Ascending aorta (tissue), 2 donors: ENCODE data around the gene KCNF1. TPM values are rescaled to one million over a fixed set of nuclear protein-coding genes. Genes with fewer than 3 reads are reported as not detected.

Experiments
- DNase-seq, 2 donors: peaks; one replicate each; pipeline ENCODE4 v3.0.0-alpha.2; 2019; ENCODE audit warnings: low spot score in 2 of 2
- H3K27ac ChIP-seq, 2 donors: fragments of 200-600 bp; sonication (generic); one replicate each; pipeline ENCODE4 v1.5.1; 2016 to 2017; ENCODE audit warnings: mild to moderate bottlenecking in 1 of 2
- H3K27me3 ChIP-seq: fragments of 200-600 bp; sonication (generic); one replicate; pipeline ENCODE4 v1.5.1; 2017
- H3K36me3 ChIP-seq, 2 donors: fragments of 200-600 bp; sonication (generic); one replicate each; pipeline ENCODE4 v1.5.1; 2016
- H3K4me1 ChIP-seq, 2 donors: fragments of 200-600 bp; sonication (generic); one replicate each; pipeline ENCODE4 v1.5.1; 2016 to 2017; ENCODE audit warnings: mild to moderate bottlenecking in 1 of 2
- H3K4me3 ChIP-seq, 2 donors: fragments of 200-600 bp; sonication (generic); one replicate each; pipeline ENCODE4 v1.5.1; 2016 to 2017; ENCODE audit warnings: mild to moderate bottlenecking in 1 of 2
- H3K9me3 ChIP-seq, 2 donors: fragments of 200-600 bp; sonication (generic); one replicate each; pipeline ENCODE4 v1.5.1; 2016
- intact Hi-C: fragments of 100-400 bp; cut with DNase I; formaldehyde crosslinking; loops from one replicate; pipeline ENCODE4 v1.15.1; 2023
- total RNA-seq: library from RNA; depleted of rRNA; stranded (reverse); fragments of >200 nt; gene quantifications from one replicate; pipeline ENCODE4 v1.1.0, GENCODE V29; 2016
- TF ChIP-seq, protein P1 (sequence below), 3 experiments: fragments of 200-600 bp in 2 of 3; fragments of 450-650 bp in 1 of 3; sonication (generic) in 2 of 3; IDR thresholded peaks; one replicate each; pipeline ENCODE4 v1.5.1; 2016 to 2019; ENCODE audit warnings: antibody characterized with exemption in 3 of 3, mild to moderate bottlenecking in 1 of 3, moderate library complexity in 1 of 3

The KCNF1 gene
- total RNA-seq, 1 donor from 2014 or later, result not detected

DNA sequence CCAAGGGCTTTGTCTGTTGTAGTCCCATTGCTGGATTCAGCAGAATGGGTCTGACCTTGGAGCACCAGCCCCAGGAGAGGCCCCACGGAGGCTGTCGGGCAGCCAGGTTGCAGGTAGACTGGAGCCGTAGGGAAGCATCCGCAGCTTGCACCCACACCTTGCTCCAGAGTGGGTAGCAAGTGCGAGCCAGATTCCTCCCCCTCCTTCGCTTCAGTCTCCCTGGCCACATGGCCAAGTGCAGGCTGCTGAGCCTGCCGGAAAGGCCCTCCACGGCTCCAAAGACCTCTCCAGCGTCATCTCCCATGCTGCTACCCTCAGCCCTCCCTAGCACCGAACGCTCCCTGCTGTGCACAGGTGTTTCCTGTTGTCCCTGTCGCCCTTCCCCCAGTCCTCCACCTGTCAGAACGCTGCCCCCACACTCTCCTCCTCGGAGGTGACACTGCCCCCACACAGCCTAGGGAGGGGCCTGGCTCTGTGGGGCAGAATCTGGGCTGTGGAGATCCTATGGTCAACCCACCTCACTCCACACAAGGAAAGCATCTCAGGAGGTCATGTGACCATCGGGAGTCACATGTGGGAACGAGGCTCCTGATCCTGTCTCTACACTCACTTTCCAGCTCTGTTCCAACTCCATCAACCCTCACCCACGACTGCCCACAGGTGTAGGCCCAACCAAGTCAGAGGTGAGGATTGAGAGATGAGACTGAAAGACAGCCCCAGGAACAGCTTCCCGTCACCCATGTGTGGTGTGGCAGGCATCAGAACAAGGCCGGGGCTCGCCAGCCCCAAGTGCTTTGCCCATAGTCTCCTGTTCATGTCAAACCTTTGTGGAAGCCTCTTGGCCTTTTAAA is 8.3 kb downstream of the KCNF1 start:
- no peaks in the 10 kb centered on the region for H3K9me3 ChIP-seq
- no peak overlapping the region for H3K27ac ChIP-seq
- no peak overlapping the region for H3K4me3 ChIP-seq
- no peak for DNase-seq
- H3K4me1 ChIP-seq, result no peaks in the 10 kb centered on the region
- no peaks in the 10 kb centered on the region for H3K27me3 ChIP-seq
- H3K36me3 ChIP-seq, result no peaks in the 10 kb centered on the region
- TF ChIP-seq, protein P1, sequence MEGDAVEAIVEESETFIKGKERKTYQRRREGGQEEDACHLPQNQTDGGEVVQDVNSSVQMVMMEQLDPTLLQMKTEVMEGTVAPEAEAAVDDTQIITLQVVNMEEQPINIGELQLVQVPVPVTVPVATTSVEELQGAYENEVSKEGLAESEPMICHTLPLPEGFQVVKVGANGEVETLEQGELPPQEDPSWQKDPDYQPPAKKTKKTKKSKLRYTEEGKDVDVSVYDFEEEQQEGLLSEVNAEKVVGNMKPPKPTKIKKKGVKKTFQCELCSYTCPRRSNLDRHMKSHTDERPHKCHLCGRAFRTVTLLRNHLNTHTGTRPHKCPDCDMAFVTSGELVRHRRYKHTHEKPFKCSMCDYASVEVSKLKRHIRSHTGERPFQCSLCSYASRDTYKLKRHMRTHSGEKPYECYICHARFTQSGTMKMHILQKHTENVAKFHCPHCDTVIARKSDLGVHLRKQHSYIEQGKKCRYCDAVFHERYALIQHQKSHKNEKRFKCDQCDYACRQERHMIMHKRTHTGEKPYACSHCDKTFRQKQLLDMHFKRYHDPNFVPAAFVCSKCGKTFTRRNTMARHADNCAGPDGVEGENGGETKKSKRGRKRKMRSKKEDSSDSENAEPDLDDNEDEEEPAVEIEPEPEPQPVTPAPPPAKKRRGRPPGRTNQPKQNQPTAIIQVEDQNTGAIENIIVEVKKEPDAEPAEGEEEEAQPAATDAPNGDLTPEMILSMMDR (IDR thresholded peaks at IDR 0.05), result no peak
- intact Hi-C loops, result no loop called here

DNA sequence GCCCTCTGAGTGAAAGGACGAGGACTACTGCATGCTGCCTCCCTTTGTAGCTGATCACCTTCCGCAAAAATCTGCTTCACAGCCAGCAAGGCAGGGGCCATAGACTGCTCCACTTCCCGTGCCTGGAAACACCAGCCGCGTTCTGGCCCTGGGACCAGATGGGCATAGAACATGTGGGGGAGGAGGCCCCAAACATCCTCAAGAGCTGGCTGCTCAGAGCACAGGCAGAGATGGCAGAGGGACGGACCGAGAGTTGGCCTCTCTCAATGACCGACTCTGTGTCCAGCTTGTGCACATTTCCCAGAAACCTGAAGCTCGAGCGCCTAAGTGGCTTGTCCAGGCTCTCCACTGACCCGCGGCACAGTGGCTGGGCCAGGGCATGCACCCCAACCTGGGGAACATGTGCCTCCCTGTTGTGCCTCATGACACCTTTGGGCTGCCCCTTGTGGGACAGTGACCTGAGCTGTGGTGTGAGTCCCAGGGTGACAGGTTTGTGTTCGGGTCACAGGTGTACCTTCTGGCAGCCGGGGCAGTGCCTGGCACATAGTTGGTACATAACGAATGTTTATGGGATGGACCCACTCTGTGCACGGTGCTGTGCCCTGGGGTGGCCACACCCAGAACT is 9.1 kb downstream of the KCNF1 start:
- TF ChIP-seq, protein P1 (IDR thresholded peaks at IDR 0.05), result no peak
- Histone ChIP-seq H3K27me3 (no peaks in the 10 kb centered on the region), H3K27ac (no peak overlapping the region), H3K36me3 (no peaks in the 10 kb centered on the region), H3K4me3 (no peak overlapping the region), H3K4me1 (no peaks in the 10 kb centered on the region), H3K9me3 (no peaks in the 10 kb centered on the region)
- DNase-seq, result no peak
- intact Hi-C loops, result no loop called here

DNA sequence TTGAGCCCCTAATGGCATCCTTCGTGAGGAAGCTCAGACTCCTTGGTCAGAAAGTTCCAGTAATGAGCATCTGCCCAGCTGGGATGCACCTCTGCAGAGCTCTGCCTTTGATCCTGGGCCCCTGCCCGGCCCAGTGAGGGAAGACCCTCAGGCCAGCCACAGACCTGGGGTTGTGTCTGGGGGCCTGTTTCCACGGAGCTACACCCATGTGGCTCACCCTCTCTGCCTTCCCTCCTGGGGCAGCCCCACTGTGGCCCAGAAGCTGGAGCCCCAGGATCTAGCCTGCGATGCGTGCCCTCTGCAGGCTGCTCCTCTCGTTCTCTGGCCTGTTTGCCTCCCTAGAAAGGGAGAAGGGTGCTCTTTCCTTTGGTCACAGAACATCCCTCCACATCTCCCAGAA is 9.8 kb downstream of the KCNF1 start:
- DNase-seq, result no peak
- no peak overlapping the region for H3K27ac ChIP-seq
- H3K27me3 ChIP-seq, result no peaks in the 10 kb centered on the region
- H3K4me1 ChIP-seq, result no peaks in the 10 kb centered on the region
- H3K4me3 ChIP-seq, result no peak overlapping the region
- intact Hi-C loops, result no loop called here
- no peaks in the 10 kb centered on the region for H3K36me3 ChIP-seq
- TF ChIP-seq, protein P1 (IDR thresholded peaks at IDR 0.05), result no peak
- no peaks in the 10 kb centered on the region for H3K9me3 ChIP-seq

- no peak for DNase-seq
- TF ChIP-seq, protein P1 (IDR thresholded peaks at IDR 0.05), result no peak
- intact Hi-C loops, result no loop called here
Observed at GRCh38 chr2:10922307-10923007, 10.7 kb downstream of the KCNF1 start.

DNA sequence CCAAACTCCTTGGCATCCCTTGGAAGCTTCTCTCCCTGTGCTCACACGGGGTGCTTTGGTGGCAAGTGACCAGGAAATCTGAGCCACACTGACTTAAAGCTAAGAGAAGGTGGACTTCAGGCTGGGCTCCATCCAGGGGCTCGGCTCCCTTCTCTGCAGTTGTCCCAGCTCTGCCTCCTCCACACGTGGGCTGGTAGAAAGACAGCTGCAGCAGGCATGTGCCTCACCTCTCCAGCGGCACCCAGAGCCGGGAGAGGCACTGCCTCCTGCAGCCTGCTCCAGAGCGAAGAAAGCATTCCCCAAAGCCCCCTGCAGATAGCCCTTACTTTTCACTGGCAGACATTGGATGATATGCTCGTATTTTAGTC is 11.3 kb downstream of the KCNF1 start:
- intact Hi-C loops, result no loop called here
- no peak overlapping the region for H3K27ac ChIP-seq
- no peaks in the 10 kb centered on the region for H3K9me3 ChIP-seq
- H3K27me3 ChIP-seq, result no peaks in the 10 kb centered on the region
- H3K4me1 ChIP-seq, result no peaks in the 10 kb centered on the region
- TF ChIP-seq, protein P1 (IDR thresholded peaks at IDR 0.05), result no peak
- no peak overlapping the region for H3K4me3 ChIP-seq
- no peaks in the 10 kb centered on the region for H3K36me3 ChIP-seq
- DNase-seq, result no peak

More at GRCh38 chr2:10922307-10923007, 10.7 kb downstream of the KCNF1 start:
- H3K4me1 ChIP-seq, result no peaks in the 10 kb centered on the region
- H3K4me3 ChIP-seq, result no peak overlapping the region
- H3K27me3 ChIP-seq, result no peaks in the 10 kb centered on the region
- no peaks in the 10 kb centered on the region for H3K36me3 ChIP-seq
- H3K27ac ChIP-seq, result no peak overlapping the region
- H3K9me3 ChIP-seq, result no peaks in the 10 kb centered on the region
